Neutrophil (primary cell): ENCODE data around the gene ELMO2.

Source experiments
- H3K27ac ChIP-seq: fragments of 200-600 bp; sonication (generic); 2 replicates; pipeline ENCODE4 v1.5.1; 2016; ENCODE audit warnings: mild to moderate bottlenecking, moderate library complexity
- H3K27me3 ChIP-seq: fragments of 200-600 bp; sonication (generic); 2 replicates; pipeline ENCODE4 v1.6.0; 2016; ENCODE audit warnings: mild to moderate bottlenecking
- H3K36me3 ChIP-seq: fragments of 200-600 bp; sonication (generic); 2 replicates; pipeline ENCODE4 v1.5.1; 2017
- H3K4me1 ChIP-seq, 2 experiments: fragments of 200-600 bp in 1 of 2; sonication (generic) in 1 of 2; 1 replicate in 1 of 2; 2 replicates in 1 of 2; pipeline versions ENCODE4 v1.5.1 to v1.6.1; 2013 to 2016; ENCODE audit warnings: low read depth in 1 of 2, low read length in 1 of 2, mild to moderate bottlenecking in 1 of 2, moderate library complexity in 1 of 2; ENCODE audit not compliant: control insufficient read depth in 1 of 2, insufficient read depth in 1 of 2
- H3K4me3 ChIP-seq, 2 experiments: fragments of 200-600 bp in 1 of 2; sonication (generic) in 1 of 2; 1 replicate in 1 of 2; 2 replicates in 1 of 2; pipeline ENCODE4 v1.5.1; 2013 to 2016; ENCODE audit warnings: low read depth in 1 of 2, low read length in 1 of 2, mild to moderate bottlenecking in 1 of 2, moderate library complexity in 1 of 2
- H3K9me3 ChIP-seq: fragments of 200-600 bp; sonication (generic); 2 replicates; pipeline ENCODE4 v1.5.1; 2016
- TF ChIP-seq, protein P1 (sequence below): fragments of 200-600 bp; sonication (generic); IDR thresholded peaks from 2 replicates; pipeline ENCODE4 v1.5.1; 2016; ENCODE audit warnings: antibody characterized with exemption

ELMO2 gene

DNA sequence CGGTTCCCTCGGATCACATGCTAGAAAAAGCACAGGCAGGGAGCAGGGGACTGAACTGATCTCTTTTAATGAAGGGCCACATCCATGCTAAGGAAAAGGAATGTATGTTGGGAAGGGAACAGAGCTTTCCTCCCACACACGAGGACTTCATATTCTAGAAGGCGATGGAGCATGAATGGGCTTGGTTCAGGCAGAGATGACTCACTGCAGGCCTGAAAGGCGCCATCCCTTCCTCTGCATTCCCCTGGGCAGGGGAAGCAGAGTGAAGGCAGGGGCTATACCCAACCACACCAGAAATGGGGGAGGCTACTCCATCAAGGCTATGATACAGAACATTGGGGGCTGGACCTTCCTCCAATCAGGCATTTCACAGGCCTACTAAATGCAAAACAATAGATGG, 30.6 kb downstream of the ELMO2 start:
- TF ChIP-seq, protein P1, sequence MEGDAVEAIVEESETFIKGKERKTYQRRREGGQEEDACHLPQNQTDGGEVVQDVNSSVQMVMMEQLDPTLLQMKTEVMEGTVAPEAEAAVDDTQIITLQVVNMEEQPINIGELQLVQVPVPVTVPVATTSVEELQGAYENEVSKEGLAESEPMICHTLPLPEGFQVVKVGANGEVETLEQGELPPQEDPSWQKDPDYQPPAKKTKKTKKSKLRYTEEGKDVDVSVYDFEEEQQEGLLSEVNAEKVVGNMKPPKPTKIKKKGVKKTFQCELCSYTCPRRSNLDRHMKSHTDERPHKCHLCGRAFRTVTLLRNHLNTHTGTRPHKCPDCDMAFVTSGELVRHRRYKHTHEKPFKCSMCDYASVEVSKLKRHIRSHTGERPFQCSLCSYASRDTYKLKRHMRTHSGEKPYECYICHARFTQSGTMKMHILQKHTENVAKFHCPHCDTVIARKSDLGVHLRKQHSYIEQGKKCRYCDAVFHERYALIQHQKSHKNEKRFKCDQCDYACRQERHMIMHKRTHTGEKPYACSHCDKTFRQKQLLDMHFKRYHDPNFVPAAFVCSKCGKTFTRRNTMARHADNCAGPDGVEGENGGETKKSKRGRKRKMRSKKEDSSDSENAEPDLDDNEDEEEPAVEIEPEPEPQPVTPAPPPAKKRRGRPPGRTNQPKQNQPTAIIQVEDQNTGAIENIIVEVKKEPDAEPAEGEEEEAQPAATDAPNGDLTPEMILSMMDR = no peak
- peaks cover 100% of the 10 kb centered on the region for H3K36me3 ChIP-seq
- no peak overlapping the region for H3K27ac ChIP-seq

DNA sequence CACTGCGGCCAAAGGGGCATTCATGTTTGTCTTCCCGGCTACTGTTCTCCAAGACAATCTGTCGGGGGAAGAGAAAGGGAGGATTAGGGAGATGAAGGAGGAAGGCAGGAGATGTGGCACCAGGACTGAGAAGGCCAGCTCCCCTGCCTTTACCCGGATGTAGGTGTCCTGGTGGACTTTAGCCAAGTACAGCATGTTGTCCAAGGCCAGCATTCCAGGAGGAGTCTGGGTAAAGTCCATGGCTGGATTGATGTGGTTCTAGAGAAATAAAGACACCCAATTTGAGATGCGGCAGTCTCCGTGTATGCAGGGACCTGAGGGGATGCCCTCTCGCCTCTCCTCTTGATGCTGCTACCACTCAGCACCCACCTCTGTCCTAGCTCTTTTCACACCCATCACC, 32.0 kb downstream of the ELMO2 start:
- TF ChIP-seq, protein P1 = no peak
- no peak overlapping the region for H3K4me3 ChIP-seq
- no peaks in the 10 kb centered on the region for H3K9me3 ChIP-seq
- peaks cover 100% of the 10 kb centered on the region for H3K36me3 ChIP-seq
- no peak overlapping the region for H3K27ac ChIP-seq
- no peaks in the 10 kb centered on the region for H3K27me3 ChIP-seq
- no peaks in the 10 kb centered on the region for H3K4me1 ChIP-seq

More for the DNA sequence above, 30.6 kb downstream of the ELMO2 start:
- no peaks in the 10 kb centered on the region for H3K27me3 ChIP-seq
- H3K9me3 ChIP-seq = no peaks in the 10 kb centered on the region
- no peak overlapping the region for H3K4me3 ChIP-seq
- H3K4me1 ChIP-seq = no peaks in the 10 kb centered on the region

DNA sequence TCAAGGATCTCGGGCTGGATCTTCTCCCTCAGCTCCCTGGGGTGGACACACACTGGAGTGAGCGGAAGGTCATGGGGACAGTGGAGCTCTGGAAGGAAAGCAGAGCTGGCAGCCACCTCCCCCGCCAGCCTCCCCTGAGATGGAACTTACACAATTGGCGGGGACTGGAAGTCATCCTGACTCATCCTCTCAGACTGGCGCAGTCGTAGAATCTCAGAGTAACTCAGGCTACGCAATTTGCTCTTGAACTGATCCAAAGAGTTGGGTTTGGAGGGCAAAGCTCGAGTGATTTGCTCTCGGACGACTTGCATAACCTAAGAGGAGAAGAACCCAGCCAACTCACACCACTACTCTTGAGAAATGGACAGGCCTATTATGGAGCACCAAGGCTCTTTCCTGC, 34.8 kb downstream of the ELMO2 start:
- Histone ChIP-seq H3K4me3 (no peak overlapping the region), H3K4me1 (no peaks in the 10 kb centered on the region), H3K9me3 (no peaks in the 10 kb centered on the region), H3K36me3 (peaks cover 100% of the 10 kb centered on the region), H3K27me3 (no peaks in the 10 kb centered on the region), H3K27ac (no peak overlapping the region)
- TF ChIP-seq, protein P1 = no peak

DNA sequence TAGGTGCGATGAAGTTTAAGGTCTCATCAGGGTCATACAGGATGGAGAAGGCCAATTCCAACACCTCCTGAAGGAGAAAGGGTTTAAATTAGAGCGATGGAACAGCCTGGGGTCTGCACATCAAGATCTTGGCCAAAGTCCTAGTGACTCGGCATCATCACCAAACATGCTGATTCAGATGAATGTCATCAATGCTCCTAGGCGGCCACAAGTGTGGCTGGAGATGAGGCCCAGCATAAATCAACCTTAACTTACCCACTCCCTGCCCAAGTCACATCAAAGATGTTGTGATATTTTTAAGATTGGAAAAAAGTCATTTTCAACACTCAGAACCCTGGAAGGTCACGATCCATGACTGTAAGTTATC, 37.5 kb downstream of the ELMO2 start:
- H3K4me1 ChIP-seq = peaks cover 22 to 26% of the 10 kb centered on the region in 2 experiments
- no peaks in the 10 kb centered on the region for H3K27me3 ChIP-seq
- H3K4me3 ChIP-seq = no peak overlapping the region
- TF ChIP-seq, protein P1 = no peak
- peaks cover 86% of the 10 kb centered on the region for H3K36me3 ChIP-seq
- H3K27ac ChIP-seq = no peak overlapping the region
- no peaks in the 10 kb centered on the region for H3K9me3 ChIP-seq

DNA sequence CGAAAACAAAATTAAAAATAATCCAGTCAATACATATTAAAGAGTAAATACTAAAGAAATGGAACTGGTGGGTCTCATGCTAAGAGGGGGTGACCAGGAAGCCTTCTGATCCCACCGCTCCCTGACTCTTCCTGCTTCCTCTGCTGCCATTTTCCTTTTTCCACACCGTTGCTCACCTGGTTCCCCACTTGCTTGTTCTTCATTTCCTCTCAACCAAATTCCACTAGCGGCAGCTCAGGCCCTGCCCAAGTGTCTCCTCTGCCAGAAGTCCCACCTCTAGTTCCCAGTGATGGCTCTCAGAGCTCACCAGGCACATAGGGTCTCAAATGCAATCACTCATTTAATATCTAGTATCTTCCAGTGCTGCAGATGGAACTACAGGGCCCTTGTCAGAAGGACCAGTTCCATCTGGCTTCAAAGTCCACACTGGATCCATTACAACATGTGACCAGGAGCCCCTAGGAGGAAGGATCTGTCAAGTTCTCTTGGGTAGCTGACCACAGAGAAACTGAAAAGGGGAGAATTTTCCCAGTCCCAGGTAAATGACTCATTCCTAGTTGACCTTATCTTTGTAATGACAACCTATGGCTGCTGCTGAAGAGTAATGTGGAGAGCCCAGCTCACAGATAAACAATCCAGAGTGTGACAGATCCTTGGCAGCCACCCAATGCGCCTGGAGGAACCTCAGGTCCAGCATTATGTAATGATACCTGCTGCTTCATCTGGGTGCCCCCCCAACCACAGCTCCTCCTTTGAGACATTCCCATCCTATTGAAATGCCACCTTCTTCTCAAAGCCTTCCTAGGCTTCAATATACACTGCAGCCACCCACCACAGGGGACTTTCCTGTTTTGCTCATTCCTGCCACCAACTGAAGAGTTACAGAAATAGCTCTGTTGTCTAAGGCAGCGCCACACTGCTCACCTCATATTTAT, 38.2 kb downstream of the ELMO2 start:
- no peaks in the 10 kb centered on the region for H3K9me3 ChIP-seq
- peaks cover 79% of the 10 kb centered on the region for H3K36me3 ChIP-seq
- H3K4me3 ChIP-seq = no peak overlapping the region
- peaks cover 28 to 33% of the 10 kb centered on the region in 2 experiments for H3K4me1 ChIP-seq
- H3K27me3 ChIP-seq = no peaks in the 10 kb centered on the region
- TF ChIP-seq, protein P1 = no peak
- no peak overlapping the region for H3K27ac ChIP-seq
